Lung (tissue), 12 donors: ENCODE results near the gene TBL2. TPM values are rescaled to one million over a fixed set of nuclear protein-coding genes. Genes with fewer than 3 reads are reported as not detected.
A peak's percentile ranks its signal among the peaks of the same experiment; 100 is the strongest.
"Not testable (repeated sequence)": the region's sequence is repeated elsewhere in the genome, so short reads cannot be mapped to it uniquely, and the experiment has no call there.

Source experiments
- ATAC-seq: fragments of 200-7000 bp; cut with Tn5 transposase; one replicate; pipeline ENCODE4 v1.9.1; 2020; ENCODE audit warnings: moderate number of reproducible peaks; ENCODE audit not compliant: insufficient read depth, low FRiP score
- DNase-seq, 3 donors: peaks; one replicate each; pipeline ENCODE4 v3.0.0-alpha.2; 2013 to 2017
- H3K27ac ChIP-seq, 2 donors: one replicate each; pipeline ENCODE4 v1.5.1; 2013; ENCODE audit warnings: mild to moderate bottlenecking in 2 of 2, moderate library complexity in 2 of 2, control low read depth in 1 of 2, inconsistent platforms in 1 of 2, low read depth in 1 of 2, low read length in 1 of 2
- H3K27me3 ChIP-seq, 3 donors: one replicate each; pipeline ENCODE4 v1.5.1; 2013; ENCODE audit warnings: low read length in 2 of 3; ENCODE audit not compliant: control insufficient read depth in 3 of 3, insufficient read depth in 3 of 3
- H3K36me3 ChIP-seq, 4 donors: one replicate each; pipeline ENCODE4 v1.5.1; 2013; ENCODE audit warnings: low read length in 4 of 4, mild to moderate bottlenecking in 1 of 4, moderate library complexity in 1 of 4; ENCODE audit not compliant: control insufficient read depth in 4 of 4, insufficient read depth in 4 of 4
- H3K4me1 ChIP-seq, 5 donors: one replicate each; pipeline ENCODE4 v1.5.1; 2013; ENCODE audit warnings: low read length in 5 of 5, mild to moderate bottlenecking in 2 of 5, moderate library complexity in 1 of 5; ENCODE audit not compliant: control insufficient read depth in 5 of 5, insufficient read depth in 5 of 5
- H3K4me3 ChIP-seq: one replicate; pipeline ENCODE4 v1.5.1; 2013; ENCODE audit warnings: mild to moderate bottlenecking, control low read depth, moderate library complexity
- H3K9ac ChIP-seq, 2 donors: one replicate each; pipeline ENCODE4 v1.5.1; 2013; ENCODE audit warnings: low read length in 2 of 2, control low read depth in 1 of 2; ENCODE audit not compliant: insufficient read depth in 1 of 2
- H3K9me3 ChIP-seq, 4 donors: one replicate each; pipeline ENCODE4 v1.5.1; 2013; ENCODE audit warnings: low read length in 3 of 4, mild to moderate bottlenecking in 1 of 4, moderate library complexity in 1 of 4; ENCODE audit not compliant: control insufficient read depth in 4 of 4, insufficient read depth in 3 of 4
- CTCF ChIP-seq: IDR thresholded peaks from 2 replicates; pipeline ENCODE4 v1.5.1; 2012; ENCODE audit warnings: mild to moderate bottlenecking; ENCODE audit errors: control extremely low read depth, extremely low read depth
- WGBS, 2 donors: extraction: QIAGEN DNeasy Blood & Tissue Kit; methylation state at CpG; one replicate each; pipeline ENCODE4 v1.1.7; 2013; 5-methylcytosine and 5-hydroxymethylcytosine counted together
- polyA plus RNA-seq, 2 donors: library from polyadenylated mRNA; stranded (reverse); fragments of 200-250 nt; gene quantifications; one replicate each; pipeline ENCODE4 v1.2.1, GENCODE V29; 2013
- total RNA-seq, 2 donors: library from RNA; depleted of rRNA in 1 of 2; stranded (reverse); fragments of >200 nt in 1 of 2; gene quantifications; one replicate each; pipeline ENCODE4 v1.2.1, GENCODE V29; 2014 to 2021
- donor health status: control.
- donor health status: control.
- donor health status: Bipolar disorder and iron deficiency.
- donor health status: healthy.
- donor health status: DM: yes; HTN: yes; CAD: no.

TBL2 gene
- total and polyA plus RNA-seq, 4 donors, result 12.8 to 49.2 (median 43.9) TPM

DNA sequence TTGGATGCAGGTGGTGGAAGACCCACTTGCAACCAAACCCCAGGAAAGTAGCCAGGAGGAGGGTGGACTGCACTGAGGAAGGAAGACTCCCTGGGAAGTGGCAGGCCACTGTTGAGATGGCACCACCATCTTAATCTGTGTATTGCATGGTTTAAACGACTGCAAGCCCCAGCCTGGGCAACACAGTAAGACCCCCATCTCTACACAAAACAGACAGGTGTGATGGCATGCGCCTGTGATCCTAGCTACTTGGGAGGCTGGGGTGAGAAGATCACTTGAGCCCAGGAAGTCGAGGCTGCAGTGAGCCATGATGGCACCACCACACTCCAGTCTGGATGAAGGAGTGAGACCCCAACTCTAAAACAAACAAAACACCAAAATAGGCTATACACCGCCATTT is 11.2 kb downstream of the TBL2 start:
- DNase-seq (no peak), ATAC-seq (no peak)
- Histone ChIP-seq H3K9ac (no peak overlapping the region), H3K4me1 (peaks cover 0 to 2% (median 0%) of the 10 kb centered on the region in 5 donors), H3K4me3 (no peak overlapping the region), H3K36me3 (peaks cover 10 to 19% (median 13%) of the 10 kb centered on the region in 4 donors), H3K27ac (no peak overlapping the region), H3K27me3 (no peaks in the 10 kb centered on the region), H3K9me3 (no peaks in the 10 kb centered on the region)
- WGBS, 2 donors, result 91 to 96% methylated on average over 4 of the region's 4 CpGs
- TF ChIP-seq CTCF, result no peak

DNA sequence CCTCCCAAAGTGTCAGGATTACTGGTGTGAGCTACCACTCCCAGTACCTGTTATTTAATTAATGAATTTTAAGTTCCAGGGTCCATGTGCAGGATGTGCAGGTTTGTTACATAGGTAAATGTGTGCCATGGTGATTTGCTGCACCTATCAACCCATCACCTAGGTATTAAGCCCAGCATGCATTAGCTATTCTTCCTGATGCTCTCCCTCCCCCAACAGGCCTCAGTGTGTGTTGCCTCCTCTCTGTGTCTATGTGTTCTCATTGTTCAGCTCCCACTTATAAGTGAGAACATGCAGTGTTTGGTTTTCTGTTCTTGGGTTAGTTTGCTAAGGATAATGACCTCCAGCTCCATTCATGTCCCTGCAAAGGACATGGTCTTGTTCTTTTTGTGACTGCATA is 11.9 kb downstream of the TBL2 start:
- H3K4me1 ChIP-seq, DNase-seq, H3K9me3 ChIP-seq, H3K27ac ChIP-seq, H3K9ac ChIP-seq, H3K4me3 ChIP-seq, H3K27me3 ChIP-seq, ATAC-seq: not testable (repeated sequence)
- peaks cover 10 to 16% (median 12%) of the 10 kb centered on the region in 4 donors for H3K36me3 ChIP-seq

- 40 to 44% methylated on average over 7 of the region's 7 CpGs for WGBS, 2 donors
- Histone ChIP-seq H3K9ac (no peak overlapping the region), H3K9me3 (no peaks in the 10 kb centered on the region), H3K27ac (peak overlapping the region in 1 of 2 donors; percentile 10), H3K4me1 (peaks cover 0 to 2% (median 0%) of the 10 kb centered on the region in 5 donors), H3K36me3 (peaks cover 6 to 13% (median 8%) of the 10 kb centered on the region in 4 donors), H3K27me3 (no peaks in the 10 kb centered on the region), H3K4me3 (no peak overlapping the region)
- DNase-seq (no peak), ATAC-seq (no peak)
- no peak for TF ChIP-seq CTCF
Measured at GRCh38 chr7:73565675-73566340, 12.6 kb downstream of the TBL2 start.

GRCh38 chr7:73560109-73560835 is 18.1 kb downstream of the TBL2 start:
- H3K27ac ChIP-seq, result no peak overlapping the region
- TF ChIP-seq CTCF, result no peak
- no peaks in the 10 kb centered on the region for H3K36me3 ChIP-seq
- H3K27me3 ChIP-seq, result no peaks in the 10 kb centered on the region
- no peak overlapping the region for H3K9ac ChIP-seq
- WGBS, 2 donors, result 67 to 70% methylated on average over 10 to 11 of the region's 11 CpGs
- H3K9me3 ChIP-seq, result no peaks in the 10 kb centered on the region
- H3K4me1 ChIP-seq, result peaks cover 0 to 9% (median 7%) of the 10 kb centered on the region in 5 donors
- DNase-seq (no peak), ATAC-seq (no peak)
- no peak overlapping the region for H3K4me3 ChIP-seq
